GM18873 (cell line): Measurements from ENCODE around the gene PRKCA.

Experiments
- ATAC-seq: cut with Tn5 transposase; IDR thresholded peaks from one replicate; pipeline ENCODE4 v1.9.1; 2021; ENCODE audit warnings: mild to moderate bottlenecking, moderate library complexity, moderate number of reproducible peaks; ENCODE audit not compliant: unreplicated experiment, low FRiP score

The PRKCA gene

GRCh38 chr17:66525338-66525737 is 222.9 kb downstream of the PRKCA start:
- ATAC-seq: no peak

DNA sequence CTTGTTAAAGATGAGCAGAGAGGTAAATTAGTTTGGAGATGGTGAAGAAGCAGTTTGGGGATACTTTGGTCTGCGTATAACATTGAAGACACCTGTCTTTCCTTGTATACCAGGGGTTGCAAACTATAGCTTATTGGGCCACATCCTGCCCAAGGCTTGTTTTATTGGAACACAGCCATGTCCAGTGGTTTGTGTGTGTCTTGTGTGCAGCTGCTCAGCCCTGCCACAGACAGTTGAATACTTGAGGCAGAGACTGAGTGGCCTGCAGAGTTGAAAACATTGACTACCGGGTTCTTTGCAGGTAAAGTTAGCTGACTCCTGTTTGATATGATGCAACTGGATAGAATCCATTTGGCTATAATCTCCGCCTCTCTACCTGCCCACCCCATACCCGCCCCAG is 224.4 kb downstream of the PRKCA start:
- no peak for ATAC-seq

DNA sequence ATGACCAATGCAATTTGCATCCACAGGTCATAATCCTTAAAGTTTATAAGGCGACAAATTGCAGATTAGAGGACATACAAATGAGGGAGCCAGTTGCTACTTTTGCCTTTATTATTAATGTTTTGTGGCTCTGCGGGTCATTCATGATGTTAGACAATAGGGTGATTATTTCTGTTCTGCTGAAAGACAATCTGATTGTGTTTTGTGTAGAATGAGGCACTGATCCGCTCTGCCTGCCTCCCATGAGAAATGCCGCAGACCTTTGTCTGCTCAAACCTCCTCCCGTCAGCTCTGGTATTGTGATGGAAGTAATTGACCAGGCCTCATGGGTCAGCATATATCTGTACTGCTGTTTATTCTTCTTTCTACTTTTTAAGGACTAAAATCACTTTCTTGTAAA is 224.9 kb downstream of the PRKCA start:
- no peak for ATAC-seq

DNA sequence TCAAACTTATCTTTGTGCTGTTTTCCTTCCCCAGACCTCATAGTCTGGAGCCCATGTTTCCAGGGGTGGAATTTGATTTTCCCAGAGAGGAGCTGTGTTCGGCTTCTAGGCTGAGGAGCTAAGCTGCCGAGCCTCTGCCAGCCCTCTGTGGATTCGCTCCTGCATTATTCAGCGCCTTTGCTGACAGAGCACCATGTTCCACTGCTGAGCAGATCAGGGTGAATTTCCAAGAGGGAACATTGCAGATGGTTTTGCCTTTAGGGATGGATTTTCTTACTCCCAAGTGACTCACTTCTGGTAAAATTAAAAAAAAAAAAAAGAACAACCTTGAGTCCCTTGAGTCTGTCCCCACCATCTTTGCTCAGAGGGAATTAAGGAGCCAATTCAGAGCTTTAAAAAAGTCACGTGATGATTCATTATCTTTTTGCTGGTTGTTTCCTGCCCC is 229.5 kb downstream of the PRKCA start:
- no peak for ATAC-seq

- ATAC-seq: no peak
These were observed 231.2 kb downstream of the PRKCA start for GRCh38 chr17:66533572-66533971.

GRCh38 chr17:66533986-66534385 is 231.6 kb downstream of the PRKCA start:
- no peak for ATAC-seq

DNA sequence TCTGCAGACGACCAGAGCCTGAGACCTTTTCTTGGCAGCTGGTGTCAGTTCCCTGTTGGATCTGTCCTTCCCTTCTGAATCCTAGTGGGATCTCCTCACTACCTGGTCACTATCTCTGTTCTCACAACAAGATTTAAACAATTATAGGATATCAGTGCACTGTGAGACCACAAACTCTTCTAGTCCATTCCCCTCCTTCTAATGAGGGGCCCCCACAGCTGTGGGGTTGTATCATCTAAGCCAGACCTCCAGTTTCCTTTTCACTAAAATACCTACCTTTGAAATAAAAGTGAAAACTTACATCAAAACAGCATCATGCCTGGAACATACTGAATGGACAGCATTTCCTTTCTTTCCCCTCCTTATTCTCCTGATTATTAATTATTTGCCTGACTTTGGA is 233.2 kb downstream of the PRKCA start:
- no peak for ATAC-seq

GRCh38 chr17:66537502-66537901 is 235.1 kb downstream of the PRKCA start:
- ATAC-seq: no peak

DNA sequence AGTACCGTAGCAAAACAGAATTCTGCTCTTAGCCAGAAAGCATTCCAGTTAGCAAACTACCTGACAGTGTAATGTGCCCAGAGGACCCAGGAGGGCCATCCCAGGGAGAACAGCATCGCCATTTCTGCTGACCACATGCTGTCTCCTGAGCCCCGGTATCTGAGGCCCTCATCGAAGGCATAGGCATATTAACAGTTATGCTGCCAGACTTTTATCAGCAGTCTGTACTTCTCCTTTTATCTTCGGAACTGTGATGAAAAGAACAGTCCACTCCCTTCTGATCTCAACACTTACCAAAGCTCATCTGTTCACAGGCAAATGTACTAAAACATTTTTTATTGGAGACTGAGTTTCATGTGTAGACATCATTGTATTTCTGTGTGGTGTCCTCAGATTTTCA is 236.4 kb downstream of the PRKCA start:
- no peak for ATAC-seq

DNA sequence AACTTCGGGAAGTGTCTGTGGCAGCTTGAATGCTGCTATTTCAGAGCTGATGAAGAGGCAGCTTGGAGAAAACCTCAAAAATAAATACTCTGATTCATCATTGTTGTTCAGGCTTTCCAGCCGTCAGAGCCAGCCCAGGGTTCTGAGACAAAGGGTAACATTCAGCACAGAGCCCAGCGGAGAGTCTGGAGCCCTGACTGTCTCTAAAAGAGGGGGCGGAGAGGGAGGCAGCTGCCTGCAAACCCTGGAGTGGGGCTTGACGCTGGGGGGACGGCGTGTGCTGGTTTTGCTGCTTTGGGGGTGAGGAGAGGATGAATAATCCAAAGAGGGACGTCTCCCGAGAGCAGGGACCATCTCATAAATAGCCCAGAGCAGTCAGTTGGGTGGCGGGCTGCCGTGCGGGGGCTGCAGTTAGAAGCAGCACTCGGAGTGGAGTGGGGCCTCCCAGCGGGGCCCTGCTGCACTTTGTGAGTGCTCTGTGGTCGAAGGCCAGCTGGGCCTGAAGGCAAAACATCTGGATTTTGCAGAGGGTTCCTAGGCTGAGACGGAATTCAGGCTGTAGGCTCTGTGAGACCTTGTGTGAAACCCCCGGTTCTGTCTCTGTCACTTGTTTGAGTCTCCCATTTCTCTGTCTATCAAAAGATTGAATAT is 237.8 kb downstream of the PRKCA start:
- no peak for ATAC-seq

DNA sequence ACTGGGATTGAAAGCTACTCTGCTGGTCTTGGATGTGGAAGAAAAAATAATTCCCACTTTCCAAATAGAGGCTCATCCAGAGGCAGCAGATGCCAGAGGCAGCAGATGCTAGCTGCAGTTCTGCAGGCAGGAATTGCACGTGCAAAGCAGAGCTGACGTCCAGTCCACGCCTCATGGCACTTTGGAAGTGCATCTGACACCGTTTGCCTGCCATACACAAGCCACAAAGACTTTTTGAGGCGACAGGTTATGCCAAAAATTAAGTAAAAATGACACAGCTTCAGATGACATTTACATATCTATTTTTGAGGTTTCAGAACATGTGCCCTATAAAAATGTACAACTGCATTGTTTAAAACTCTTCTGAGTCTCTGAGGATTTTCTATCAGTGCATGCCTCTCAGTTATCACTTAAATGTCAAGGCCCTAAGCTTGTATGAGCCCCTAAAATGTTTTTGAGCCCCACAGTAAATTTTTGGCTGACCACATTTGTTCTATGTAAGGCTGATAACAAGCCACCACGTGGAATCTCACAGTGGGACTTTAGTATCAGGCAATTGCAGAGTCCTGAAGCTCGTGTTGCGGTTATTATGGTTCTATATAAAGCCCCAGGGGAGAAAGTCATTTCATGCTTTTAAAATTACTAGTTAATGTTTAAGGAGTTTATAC is 239.2 kb downstream of the PRKCA start:
- peak; percentile 62 for ATAC-seq

DNA sequence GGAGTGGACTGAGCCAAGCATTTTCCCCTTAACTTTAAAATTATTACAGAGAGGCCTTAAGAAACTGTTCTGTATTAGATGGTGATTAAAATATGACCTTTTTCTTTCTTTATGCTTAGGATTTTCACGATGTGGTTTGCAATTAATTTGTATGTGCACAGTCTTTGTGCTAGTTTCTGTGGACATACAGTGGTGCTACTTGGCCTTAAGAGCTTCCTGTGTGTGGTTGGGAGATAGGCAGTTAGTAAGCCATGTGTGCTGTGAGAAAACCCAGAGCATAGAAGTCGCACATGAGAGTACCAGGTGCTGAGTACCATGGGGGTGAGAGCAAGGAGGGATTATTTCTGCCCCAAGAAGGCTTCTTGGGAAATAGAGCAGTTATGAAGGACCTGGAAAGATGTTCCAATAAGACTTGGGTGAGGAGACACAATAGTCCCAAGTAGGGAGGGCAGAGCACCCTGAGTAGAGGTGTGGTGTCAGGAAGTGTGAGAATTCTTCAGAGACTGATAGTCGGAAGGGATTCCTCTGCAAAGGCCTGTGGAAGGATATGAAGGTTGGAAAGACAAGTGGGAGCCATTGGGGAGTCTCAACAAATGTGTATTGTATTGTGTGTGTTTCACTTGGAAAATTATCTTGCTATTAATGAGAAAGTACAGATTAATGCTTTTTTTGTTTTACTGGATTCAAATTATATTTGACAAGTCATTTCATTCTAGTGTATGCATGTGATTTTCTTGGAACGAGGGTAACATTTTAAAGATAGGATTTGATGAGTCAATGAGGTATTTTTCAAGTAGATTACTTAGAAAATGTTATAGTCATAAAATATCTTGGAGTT is 239.9 kb downstream of the PRKCA start:
- peak; percentile 96 for ATAC-seq

DNA sequence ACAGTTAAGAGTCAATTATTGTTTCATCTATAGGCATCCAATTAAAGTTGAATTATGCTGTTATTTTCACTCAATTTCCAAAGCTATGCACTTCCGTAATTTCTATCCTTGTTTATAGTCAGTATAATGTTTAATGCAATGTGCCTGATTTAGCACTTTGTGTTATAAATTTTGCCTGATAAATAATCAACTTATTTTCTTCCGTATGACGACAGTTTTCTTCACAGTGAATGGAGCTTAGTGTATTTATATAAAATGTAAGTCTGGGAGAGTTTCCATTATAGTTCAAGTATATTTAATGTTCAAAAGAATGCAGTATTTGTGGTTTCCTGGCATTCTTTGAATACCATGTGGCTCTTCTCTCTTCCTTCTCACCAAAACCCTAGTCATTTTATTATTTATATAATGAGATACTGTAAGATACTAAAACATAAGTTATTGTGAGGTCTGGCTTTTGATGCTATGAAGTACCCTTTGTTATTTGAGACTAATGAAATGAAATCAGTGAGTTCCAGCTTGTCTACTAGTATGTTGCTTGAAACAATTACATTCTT is 240.6 kb downstream of the PRKCA start:
- no peak for ATAC-seq

DNA sequence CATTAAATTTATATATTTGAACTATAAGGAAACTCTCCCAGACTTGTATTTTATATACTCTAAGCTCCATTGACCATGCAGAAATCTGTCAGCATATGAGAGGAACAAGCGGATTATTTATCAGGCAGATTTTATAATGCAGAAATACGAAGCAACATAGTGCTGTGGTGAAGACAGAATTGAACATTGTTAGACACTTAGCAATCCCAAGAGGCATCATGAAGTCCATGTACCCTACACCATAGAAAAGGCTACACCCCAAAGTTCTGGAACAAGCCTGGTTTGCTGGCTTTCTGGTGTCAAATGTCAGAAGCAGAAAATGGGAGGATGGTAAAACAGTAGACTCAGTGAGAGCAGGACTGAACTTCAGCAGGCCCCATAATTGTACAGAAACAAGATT is 241.1 kb downstream of the PRKCA start:
- ATAC-seq: no peak

DNA sequence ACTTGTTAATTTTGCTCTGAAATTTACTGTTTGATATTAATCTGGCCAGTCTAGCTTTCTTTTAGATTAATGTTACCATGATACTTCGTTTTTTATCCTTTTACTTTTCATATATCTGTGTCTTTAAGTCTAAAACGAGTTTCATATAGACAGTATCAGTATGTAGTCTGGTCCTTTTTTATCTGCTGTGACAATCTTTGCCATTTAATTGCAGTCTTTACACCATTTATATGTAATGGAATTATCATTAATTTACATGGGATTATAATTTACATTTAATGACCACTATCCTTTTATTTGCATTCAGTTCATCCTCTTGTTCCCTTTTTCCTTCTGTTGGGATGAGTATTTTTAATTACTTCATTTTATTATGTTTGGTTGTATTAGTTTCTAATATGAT is 243.5 kb downstream of the PRKCA start:
- no peak for ATAC-seq

DNA sequence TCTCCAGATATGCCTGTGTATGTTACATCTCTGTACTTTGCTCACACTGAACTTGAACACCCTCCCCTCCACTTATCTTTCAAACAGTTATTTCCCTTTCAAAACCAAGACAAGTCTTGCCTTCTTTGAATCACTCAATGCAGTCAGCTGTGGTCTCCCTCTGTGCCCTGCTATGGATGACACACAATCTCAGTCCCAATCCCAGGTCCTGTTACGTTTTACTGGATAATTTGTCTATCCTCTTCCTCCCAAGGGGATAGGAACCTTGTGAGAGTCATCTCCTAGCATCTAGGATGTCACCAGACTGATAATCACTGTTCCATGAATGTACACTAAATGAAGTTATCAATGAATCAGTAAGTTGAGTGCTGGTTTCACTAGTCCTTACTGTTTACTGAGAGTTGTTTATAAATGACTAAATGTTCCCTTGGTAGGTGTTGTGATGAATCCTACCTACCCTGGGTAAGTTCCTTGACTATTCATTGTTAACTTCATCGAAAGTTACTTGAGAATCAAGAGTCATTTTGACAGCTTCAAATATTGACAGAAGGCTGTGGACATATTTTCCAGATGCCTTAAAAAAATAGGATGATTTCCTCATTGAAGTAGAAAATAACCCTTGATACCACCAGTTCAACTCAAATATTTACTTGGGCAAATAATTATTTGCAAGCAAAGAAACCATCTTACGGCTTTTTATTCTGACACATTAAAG is 244.9 kb downstream of the PRKCA start:
- no peak for ATAC-seq

GRCh38 chr17:66548158-66548557 is 245.7 kb downstream of the PRKCA start:
- no peak for ATAC-seq

DNA sequence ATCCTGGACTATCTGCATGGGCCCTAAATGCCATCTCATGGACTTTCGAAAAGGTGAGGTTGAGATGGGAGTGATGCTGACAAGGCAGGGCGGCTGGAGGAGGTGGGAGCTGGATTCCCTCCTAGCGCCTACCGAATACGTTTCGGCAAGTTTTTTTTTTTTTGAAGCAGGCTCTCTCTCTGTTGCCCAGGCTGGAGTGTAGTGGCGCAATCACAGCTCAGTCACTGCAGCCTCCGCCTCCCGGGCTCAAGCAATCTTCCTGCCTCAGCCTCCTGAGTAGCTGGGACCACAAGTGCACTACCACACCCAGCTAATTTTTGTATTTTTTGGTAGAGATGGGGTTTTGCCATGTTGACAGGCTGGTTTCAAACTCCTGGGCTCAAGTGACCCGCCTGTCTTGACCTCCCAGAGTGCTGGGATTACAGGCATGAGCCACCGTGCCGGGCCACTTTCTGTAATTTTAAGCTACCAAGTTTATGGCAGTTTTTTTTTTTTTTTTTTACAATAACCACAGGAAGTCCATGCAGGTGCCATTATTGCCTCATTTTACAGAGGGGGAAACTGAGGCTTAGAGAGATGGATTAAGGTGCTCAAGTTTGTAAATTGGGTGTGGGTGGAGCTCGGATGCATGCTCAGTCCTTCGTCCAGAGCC is 246.4 kb downstream of the PRKCA start:
- no peak for ATAC-seq

GRCh38 chr17:66549311-66549704 is 246.9 kb downstream of the PRKCA start:
- no peak for ATAC-seq

GRCh38 chr17:66549731-66550207 is 247.4 kb downstream of the PRKCA start:
- ATAC-seq: no peak
